HG03354 (cell line): Measurements from ENCODE around the gene KRT83.
"Not testable (repeated sequence)": the region's sequence is repeated elsewhere in the genome, so short reads cannot be mapped to it uniquely, and the experiment has no call there.

Experiments
- ATAC-seq: cut with Tn5 transposase; IDR thresholded peaks from one replicate; pipeline ENCODE4 v1.9.1; 2021; ENCODE audit warnings: mild to moderate bottlenecking; ENCODE audit not compliant: unreplicated experiment, poor library complexity, severe bottlenecking

KRT83 gene

DNA sequence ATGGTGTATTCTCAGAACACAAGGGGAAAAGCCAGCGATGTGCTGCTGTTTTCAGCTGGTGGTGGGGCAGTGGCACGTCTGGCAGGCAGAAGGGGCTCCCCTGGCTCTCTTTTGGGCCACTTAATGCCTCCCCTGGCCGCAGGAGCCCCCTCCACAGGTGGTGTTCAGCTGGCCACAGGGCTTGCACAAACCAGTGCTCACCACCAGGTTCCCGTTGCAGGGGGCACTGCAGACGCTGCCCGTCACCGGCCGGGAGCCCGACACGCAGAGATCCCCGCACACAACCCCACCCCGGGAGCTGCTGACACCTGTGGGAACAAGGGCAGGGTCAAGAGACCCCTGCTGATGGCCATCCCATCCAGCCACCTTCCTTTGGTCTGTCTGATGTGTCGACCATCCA lies 6.7 kb downstream of the KRT83 start:
- ATAC-seq: no peak

DNA sequence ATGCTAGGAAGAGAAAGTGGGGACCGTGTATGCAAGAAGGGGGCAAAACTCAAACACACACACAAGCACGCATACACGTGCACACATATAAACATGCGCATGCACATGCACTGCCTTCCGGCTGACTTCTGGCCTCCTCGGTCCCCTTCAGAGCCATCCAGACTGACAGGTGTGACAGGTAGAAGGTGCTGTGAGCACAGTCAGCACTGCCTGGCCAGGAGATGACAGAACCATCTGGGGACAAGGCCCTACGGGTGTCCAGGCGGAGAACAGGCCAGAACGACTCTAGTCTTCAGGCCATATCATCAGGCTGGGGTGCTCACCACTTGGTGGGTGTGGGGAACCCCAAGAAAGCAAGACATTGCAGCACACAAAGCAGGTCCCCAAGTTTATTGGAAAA lies 7.3 kb downstream of the KRT83 start:
- ATAC-seq: no peak

DNA sequence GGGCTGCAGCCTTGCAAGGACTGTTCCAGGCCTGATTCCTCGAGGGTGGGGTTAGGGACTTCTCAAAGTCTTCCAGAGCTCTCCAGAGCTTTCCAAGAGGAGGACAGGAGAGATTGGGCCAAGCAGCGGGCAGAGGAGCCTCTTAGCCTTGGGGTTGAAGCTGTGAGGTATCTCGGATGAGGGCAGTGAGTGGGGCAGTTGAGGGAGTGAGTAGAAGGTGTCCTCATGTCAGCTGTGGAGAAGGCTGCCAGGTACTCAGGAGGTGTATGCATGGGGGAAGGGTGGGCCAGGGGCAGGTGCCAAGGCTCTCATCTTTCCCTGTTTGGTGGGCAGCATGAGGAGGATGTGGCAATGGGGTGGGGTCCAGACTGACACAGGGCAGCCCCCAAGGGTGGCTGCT lies 7.7 kb downstream of the KRT83 start:
- no peak for ATAC-seq

DNA sequence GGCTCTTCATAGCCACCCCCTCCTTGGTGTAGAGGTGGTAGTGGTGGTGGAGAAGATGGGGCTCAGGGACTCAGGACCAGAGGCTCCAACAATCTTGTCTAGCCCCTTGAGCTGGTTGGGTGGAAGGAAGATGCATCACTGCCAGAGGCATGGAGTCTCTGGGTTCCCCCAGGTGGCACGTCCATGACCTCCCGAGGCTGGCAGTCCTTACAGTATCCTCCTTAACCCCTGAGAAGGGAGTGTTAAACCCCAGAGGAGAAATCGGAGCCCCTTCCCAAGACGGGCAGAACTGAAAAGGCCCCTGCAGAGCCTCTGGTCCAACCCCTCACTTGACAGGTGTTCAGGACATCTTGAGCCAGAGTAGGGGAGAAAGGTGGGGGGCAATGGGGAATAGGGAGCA lies 9.1 kb downstream of the KRT83 start:
- ATAC-seq: no peak

DNA sequence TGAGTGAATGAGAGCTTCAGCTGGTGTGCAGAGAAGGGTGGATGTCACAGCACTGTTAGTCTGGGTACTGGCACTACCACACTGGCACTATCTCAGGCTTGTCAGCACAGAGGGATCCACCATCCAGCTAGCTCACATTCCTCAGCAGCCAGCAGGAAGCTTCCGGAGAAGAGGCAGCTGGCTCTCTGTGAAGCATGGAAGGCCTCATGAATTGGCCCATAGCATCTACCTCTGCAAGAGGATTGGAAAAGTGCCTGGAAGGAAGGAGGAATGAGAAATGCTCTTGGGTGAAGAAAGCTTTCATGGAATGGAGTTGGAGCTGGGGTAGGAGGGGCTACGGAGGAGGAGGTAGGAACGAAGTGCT lies 9.9 kb downstream of the KRT83 start:
- no peak for ATAC-seq

DNA sequence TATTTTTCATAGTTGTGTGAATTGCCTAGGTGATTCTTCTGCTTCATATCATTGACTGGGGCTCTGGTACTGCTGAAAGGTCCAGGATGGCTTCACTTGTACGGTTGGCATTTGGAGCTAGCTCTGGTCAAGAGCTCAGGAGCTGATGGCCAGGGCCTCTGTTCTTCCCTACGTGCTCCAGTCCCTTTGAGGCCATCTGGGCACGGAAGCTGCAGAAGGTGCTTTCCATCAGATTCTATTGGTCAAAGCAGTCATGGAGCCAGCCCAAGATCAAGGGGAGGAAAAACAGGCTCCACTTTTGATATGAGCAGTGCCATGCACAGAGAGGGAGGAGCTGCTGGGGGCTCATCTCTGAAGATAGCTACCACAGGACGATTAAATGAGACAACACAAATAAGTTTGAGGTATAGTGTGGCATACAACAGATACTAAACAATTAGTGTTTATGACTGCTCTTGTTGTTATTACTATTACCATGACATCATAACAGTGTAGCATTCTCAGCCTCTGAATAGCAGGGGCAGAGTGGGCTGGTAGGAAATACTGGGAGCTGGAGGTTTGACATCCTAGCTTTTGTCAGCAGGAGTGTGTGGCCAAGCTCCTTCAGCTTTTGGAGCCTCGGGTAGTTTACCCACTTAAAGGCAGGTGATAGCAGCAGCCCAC lies 10.4 kb downstream of the KRT83 start:
- ATAC-seq: no peak

DNA sequence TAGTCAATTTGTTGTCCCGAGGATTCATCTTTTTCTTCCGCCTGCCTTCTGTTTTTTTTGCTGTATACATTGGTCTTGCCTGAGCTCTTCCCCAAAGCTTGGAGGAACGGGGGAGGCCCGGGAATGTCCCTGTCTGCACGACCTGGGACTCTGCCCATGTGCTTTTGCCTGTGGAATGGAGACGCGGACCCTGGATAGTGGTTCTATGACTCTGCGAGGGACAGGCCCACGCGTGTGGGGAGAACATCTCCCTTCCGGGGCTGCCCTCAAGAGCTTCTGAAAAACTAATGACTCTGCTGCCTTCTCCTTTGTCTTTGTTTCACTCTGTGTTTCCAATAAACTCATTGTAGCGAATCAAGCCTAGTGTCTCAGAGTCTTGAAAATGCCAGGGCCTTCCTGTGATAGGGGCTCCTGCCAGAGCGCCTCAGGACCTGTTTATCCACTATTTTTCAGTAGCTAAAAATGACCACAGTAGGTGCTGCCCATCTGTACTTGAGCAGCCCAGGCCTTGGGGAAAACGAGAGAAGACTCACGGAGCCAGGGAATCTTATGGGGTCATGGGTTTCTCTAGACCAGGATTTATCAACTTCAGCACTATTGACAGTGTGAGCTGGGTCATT lies 12.3 kb downstream of the KRT83 start:
- no peak for ATAC-seq

DNA sequence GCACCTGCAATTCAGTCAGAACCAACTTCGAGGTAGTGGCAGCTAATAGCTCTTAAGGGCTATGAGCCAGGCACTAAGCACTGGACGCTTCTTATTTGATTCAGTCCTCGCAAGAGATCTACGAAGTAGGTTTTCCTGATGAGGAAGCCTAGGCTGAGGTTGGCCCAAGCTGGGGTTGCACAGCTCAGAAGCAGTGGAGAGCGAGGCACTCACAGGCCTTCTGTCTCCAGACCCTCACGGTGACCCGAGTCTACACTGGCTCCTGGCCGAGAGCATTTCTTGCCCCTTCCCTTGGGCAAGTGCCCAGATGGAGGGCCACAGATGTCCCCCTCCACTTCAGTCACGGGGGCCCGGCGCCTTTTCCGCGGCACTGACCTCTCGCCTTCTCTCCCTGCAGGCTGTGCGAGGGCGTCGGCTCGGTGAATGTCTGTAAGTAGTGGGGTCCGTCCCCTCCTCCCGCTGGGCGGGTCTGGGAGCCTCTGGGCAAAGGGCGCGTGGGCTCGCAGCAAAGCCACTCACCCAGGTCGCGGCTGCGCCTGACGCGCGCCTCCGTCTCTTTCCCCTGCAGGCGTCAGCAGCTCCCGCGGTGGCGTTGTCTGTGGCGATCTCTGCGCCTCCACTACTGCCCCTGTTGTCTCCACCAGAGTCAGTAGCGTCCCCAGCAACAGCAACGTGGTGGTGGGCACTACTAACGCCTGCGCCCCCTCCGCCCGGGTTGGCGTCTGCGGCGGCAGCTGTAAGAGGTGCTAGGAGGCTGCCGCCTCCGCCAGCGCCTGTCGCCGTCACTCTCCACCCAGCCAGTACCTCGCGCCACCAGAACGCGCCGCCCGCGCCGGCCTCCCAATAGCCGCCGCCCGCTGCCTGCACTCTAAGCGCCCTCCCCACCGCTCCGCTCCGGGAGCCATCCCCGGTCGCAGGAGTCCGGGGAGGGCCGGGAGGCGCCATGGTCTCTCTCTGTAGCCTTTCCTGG lies 13.1 kb downstream of the KRT83 start:
- ATAC-seq: no peak

DNA sequence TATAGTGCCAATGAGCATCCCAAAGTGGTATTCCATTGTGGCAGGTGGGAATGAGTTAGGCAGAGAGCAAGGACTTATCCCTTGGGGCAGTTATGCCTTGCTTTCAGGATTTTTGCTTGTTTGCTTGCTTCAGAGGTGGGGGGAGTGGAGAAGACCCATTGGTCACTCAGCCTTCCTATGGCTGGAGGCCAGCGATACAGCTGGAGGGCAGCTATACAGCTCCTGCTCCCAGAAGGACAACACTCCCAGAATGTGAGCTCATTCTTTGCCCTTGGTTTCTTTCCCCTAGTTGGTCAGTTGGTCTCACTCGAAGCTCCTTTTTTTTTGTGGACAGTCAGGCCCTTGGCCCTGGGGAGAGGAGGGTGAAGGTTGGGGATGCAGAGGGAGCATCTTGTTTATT lies 14.5 kb downstream of the KRT83 start:
- ATAC-seq: no peak

DNA sequence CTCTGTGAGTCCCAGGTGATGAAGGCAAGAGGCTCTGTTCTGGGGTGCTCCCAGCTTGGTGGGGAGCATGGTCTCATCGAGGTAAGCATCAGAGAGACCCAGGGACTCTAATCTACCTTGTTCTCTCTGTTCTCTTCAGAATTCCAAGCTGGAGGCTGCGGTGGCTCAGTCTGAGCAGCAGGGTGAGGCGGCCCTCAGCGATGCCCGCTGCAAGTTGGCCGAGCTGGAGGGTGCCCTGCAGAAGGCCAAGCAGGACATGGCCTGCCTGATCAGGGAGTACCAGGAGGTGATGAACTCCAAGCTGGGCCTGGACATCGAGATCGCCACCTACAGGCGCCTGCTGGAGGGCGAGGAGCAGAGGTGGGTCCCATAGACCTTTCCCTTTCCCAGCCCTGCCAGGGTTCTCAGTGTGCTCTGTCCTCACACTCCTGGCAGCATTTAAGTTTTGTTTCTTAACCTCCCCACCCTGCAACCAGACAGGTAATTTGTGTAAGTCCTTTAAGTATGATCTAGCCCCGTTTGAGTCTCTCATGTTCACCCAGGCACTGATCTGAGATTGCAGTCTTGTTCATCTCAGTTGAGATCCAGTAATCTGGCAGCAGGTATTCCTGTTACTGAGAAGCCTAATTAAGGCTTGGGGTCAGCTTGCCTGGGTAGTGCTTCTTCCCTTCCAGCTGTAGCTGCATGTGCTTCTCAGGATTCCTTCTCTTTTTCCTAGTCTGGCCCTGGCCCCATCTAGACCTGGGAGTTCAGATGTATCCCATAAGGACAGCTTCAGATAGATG lies 15.1 kb downstream of the KRT83 start:
- ATAC-seq: no peak

DNA sequence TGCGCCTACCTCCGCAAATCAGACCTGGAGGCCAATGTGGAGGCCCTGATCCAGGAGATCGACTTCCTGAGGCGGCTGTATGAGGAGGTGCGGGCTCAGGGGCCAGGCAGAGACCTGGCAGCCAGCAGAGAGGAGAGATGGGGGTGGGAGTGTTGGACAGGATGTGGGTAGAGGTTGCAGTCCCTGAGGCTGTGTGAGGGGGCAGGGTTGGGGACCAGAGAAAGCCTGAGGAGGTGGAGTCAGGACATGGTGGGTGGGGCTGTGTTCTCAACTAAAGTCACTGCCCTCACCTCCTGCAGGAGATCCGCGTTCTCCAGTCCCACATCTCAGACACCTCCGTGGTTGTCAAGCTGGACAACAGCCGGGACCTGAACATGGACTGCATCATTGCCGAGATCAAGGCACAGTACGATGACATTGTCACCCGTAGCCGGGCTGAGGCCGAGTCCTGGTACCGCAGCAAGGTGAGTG lies 16.2 kb downstream of the KRT83 start:
- ATAC-seq: peak; percentile 97

DNA sequence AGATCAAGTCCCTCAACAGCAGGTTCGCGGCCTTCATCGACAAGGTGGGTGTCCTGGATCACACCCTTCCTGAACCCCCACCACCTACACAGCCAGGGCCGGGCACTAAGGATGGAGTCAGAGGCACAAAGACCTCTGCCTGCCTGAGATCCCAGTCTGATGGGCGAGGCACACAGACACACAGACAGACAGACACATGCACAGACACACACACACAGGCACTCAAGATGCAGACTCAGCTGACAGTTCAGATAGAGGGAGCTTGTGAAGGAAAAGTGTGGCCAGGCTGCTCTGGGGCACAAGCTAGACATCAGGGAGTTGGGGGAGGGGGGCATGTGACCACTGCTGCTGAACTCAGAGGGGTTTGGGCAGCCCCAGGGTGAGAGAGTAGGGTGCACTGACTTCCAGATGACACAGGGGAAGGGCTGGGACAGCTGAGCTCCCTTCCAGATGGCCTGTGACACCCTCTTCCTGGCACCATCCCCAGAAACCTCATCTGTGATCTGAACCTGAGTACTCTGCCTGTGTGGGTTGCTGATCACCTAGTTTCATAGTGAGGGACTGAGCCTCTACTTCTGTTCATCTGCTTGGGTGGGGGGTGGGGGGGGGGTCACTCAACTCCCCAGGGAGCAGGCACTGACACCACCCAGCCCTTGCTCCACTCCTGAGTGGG lies 18.8 kb downstream of the KRT83 start:
- not testable (repeated sequence) for ATAC-seq

DNA sequence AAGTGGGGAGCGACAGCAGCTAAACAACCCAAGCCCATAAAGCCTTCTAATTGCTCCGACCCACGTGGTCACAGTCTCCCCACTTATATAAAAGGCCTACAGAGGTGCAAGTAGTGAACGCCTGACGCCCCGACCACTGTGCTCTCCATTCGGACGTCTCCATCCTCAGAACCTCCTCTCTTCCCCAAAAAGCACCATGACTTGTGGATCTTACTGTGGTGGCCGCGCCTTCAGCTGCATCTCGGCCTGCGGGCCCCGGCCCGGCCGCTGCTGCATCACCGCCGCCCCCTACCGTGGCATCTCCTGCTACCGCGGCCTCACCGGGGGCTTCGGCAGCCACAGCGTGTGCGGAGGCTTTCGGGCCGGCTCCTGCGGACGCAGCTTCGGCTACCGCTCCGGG lies 19.5 kb downstream of the KRT83 start:
- not testable (repeated sequence) for ATAC-seq

DNA sequence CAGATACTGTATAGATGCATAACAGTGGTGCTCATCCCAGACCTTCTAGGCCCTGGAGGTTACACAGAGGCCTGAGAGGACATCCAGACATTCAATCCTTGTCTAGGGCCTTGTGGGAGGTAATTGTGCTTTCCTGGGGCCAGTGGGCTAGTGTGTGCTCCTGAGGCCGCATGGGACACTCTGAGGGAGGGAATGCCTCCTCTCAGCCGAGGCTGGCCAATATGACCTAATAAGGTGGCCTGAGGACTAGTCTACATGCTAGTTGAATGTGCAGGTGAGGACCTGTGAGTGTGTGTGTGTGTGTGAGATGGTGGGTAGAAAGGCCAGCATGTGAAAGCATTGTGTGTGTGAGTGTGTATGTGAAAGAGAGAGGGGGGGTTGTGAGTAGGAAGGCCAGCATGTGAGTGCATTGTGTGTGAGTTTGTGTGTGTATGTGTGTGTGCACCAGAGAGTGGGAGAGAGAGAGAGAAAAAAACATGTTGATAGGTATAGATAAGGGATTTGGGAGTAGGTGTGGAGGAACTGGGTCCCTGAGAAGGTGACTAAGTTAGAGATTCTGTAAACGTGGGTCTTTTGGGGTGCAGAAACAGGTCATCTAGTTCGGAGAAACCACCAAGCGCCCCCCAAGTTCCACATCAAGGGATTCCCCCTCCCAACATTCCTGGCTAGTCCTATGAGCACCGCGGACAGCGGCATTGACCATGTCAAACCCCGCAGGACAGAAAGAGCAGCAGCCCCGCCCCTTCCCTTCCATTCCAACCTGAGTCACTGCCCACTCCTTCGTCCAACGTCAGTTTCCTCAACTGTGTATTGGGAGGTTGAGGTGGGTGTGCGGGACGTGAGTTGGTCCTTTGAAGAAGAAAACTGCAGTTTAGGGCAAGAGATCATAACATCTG lies 20.2 kb downstream of the KRT83 start:
- ATAC-seq: no peak

DNA sequence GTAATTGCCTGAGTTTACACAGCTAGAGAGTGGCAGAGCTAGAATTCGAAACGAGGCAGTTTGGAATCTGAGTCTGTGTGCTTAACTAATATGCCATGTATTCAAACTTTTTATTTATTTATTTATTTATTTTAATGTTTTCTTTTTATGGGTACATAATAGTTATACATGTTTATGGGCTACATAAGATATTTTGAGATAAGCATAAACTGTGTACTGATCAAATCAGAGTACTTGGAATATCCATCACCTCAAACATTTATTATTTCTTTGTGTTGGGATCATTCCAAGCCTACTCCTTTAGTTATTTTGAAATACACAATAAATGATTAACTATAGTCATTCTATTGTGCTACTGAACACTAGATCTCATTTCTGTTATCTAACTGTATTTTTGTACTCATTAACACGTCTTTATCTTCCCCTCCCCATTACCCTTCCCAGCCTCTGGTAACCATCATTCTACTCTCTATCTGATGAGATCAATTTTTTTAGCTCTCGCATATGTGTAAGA lies 22.5 kb downstream of the KRT83 start:
- no peak for ATAC-seq

DNA sequence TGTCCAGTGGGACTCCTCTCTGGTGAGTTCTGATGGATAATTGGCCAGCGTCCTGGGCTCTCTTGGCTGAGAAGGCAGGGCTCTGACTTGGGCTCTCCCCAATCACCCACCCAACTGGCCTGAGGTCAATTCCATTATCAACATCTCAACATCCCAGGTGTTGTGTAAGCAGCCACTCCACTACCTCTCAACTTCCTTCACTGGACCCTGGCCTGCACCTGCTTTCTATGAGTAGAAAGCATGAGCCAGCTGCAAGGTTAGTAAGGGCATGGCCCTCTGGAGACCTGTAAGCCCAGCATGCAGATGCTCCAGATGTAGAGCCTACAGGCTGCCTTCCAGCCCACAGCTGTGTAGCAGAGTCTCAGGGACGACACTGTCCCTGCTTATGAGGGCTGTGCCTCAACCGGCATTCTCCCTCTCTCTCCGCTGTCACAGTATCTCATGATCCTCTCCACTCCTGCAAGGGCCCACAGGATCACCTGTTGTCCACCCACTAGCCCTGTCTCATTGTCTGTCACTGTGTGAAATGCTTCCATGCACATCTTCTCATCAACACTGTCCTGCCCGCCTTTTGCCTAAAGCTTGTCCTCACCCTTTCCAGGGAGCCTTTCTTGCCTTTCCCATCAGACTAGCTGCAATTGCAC lies 24.5 kb downstream of the KRT83 start:
- ATAC-seq: no peak

DNA sequence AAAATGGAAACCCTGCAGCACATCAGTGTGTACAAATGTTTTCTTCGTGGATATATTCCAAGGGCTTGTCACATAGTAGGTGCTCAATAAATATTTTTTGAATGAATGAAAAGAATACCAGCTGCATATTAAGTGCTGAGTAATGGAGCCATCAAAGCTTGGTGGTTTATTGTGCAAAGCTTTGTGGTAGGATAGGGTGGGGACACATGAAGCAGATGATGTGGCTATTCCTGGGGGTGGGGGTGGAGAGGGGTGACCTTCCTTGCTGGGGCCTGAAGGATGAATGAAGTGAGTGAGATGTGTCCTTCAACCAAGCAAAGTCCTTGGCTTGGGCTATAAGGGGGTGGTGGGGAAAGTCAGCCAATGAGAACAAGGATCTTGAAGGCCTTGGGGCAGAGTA lies 25.5 kb downstream of the KRT83 start:
- no peak for ATAC-seq

DNA sequence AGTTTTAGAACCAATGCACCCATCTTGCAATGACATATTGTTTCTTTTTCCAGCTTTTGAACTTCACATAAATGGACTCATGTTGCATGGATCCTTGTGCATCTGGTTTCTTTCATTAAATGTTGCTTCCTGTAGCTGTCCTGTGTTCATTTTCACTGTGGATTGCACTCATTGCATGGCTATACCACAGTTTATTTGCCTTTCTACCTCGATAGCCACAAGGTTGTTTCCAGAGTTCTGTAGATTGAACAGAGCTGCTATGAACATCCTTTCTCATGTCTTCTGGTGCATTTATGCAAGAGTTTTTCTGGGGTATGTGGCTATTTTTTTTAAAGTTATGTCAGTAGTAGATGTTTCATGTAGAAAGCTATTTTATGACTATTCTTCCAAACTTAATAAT lies 26.4 kb downstream of the KRT83 start:
- no peak for ATAC-seq
